HUES6 (cell line): Measurements from ENCODE around the gene TAS2R31.

Experiments used
- H3K27ac ChIP-seq: 2 replicates; pipeline ENCODE4 v1.7.0; 2013; ENCODE audit warnings: low read depth, mild to moderate bottlenecking, low read length, inconsistent platforms
- H3K27me3 ChIP-seq: 2 replicates; pipeline ENCODE4 v1.6.1; 2013; ENCODE audit warnings: low read length; ENCODE audit not compliant: control insufficient read depth, insufficient read depth
- H3K36me3 ChIP-seq: 2 replicates; pipeline ENCODE4 v1.6.1; 2013; ENCODE audit warnings: low read length; ENCODE audit not compliant: control insufficient read depth, insufficient read depth
- H3K4me1 ChIP-seq: 2 replicates; pipeline ENCODE4 v1.6.1; 2013; ENCODE audit warnings: low read length; ENCODE audit not compliant: control insufficient read depth, insufficient read depth
- H3K4me3 ChIP-seq: 2 replicates; pipeline ENCODE4 v1.5.1; 2013; ENCODE audit warnings: low read depth, low read length
- H3K9ac ChIP-seq: one replicate; pipeline ENCODE4 v1.6.1; 2013; ENCODE audit warnings: mild to moderate bottlenecking, low read length
- H3K9me3 ChIP-seq: 2 replicates; pipeline ENCODE4 v1.6.1; 2013; ENCODE audit warnings: low read depth, low read length; ENCODE audit not compliant: control insufficient read depth, insufficient read depth

Gene TAS2R31

DNA sequence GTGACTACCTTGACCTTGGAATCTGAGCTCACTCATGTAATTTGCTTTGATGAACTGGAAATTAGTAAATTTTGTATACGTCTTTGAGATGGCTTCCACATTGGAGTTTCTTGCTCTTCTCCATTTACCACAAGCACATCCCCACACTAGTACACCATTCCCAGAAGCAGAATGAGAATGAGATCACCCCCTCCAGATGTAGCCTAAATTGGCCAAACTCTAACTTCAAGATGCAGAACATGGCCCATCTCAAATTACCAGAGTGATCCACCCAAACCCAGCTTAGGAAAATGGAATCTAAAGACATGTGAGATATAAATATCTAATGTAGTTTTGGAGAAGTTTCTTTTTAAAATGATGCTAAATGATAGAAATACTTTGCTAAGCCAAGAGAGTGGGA is 23.6 kb downstream of the TAS2R31 start:
- H3K4me1 ChIP-seq = no peaks in the 10 kb centered on the region
- H3K27me3 ChIP-seq = no peaks in the 10 kb centered on the region
- H3K27ac ChIP-seq = no peak overlapping the region
- H3K4me3 ChIP-seq = no peak overlapping the region
- no peaks in the 10 kb centered on the region for H3K9me3 ChIP-seq
- H3K9ac ChIP-seq = no peak overlapping the region
- H3K36me3 ChIP-seq = no peaks in the 10 kb centered on the region

GRCh38 chr12:10998204-10998603 is 33.0 kb downstream of the TAS2R31 start, which contains the start of gene TAS2R20:
Gene TAS2R20 (minus strand): TSS chr12:10998304. CDS start chr12:10997875, 429 bp downstream.
- Histone ChIP-seq H3K4me3 (no peak within 1 kb of the TSS), H3K27ac (no peak within 1 kb of the TSS), H3K4me1 (no peaks in the 10 kb centered on the region), H3K36me3 (0 out of 2 replicates have a peak, but pooled peaks cover 3% of the 10 kb centered on the region), H3K27me3 (no peaks in the 10 kb centered on the region), H3K9ac (no peak within 1 kb of the TSS), H3K9me3 (no peaks in the 10 kb centered on the region)

- H3K36me3 ChIP-seq = peaks cover 7% of the 10 kb centered on the region; the same call in 1 of the 2 replicates
- H3K27ac ChIP-seq = no peak overlapping the region
- H3K4me1 ChIP-seq = no peaks in the 10 kb centered on the region
- H3K9me3 ChIP-seq = peaks cover 3% of the 10 kb centered on the region; the same call in 1 of the 2 replicates
- H3K9ac ChIP-seq = no peak overlapping the region
- H3K4me3 ChIP-seq = no peak overlapping the region
- no peaks in the 10 kb centered on the region for H3K27me3 ChIP-seq
Observed at GRCh38 chr12:10994307-10994706, 36.9 kb downstream of the TAS2R31 start.

- Histone ChIP-seq H3K9ac (no peak overlapping the region), H3K4me3 (no peak overlapping the region), H3K36me3 (peaks cover 4% of the 10 kb centered on the region; the same call in 1 of the 2 replicates), H3K27me3 (no peaks in the 10 kb centered on the region), H3K9me3 (peaks cover 3% of the 10 kb centered on the region; the same call in 1 of the 2 replicates), H3K27ac (no peak overlapping the region), H3K4me1 (no peaks in the 10 kb centered on the region)
Observed at GRCh38 chr12:10989107-10989506, 42.1 kb downstream of the TAS2R31 start.

DNA sequence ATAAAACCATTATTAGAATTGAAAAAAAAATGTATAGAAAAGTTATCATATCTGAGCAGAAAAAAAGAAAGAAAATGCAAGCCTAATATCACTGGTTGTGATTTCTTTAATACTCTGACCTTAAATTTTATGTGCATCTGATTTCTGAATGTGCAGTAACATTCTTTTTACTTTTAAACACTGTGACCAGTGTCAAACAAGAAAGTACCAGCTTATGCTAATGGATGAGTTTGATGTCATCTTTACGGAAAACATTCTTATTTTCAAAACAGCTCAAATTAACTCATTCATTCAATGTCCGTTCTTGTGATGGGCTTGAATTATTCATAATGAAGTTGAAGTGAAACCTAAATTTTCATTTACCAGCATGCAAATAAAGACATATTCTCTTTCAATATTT is 44.4 kb downstream of the TAS2R31 start, which contains the start of gene TAS2R50:
TAS2R50 (minus strand) TSS at position 101 of the 400 bp plus-strand sequence; CDS start at position 49, 52 bp downstream.
- H3K36me3 ChIP-seq = peaks cover 3% of the 10 kb centered on the region; the same call in 1 of the 2 replicates
- H3K27me3 ChIP-seq = no peaks in the 10 kb centered on the region

DNA sequence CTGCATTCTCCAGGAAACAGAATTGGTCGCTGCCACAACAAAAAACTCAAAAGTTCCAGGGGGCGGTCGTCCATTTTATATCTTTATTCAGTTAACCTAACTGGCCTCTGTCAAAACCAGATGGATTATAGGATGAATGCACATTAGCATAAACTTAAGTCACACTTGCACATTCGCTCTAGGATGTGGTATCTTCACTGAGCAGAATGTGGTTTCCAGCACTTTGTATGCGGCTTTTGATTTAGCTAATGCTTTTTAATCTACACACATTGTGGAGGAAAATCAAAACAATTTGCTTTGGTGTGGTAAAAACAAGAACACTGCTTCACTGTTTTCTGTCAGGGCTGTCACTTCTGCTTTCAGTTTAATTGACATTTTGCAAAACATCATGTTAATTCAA is 49.0 kb downstream of the TAS2R31 start:
- Histone ChIP-seq H3K9me3 (no peaks in the 10 kb centered on the region), H3K27ac (no peak overlapping the region)

More for the DNA sequence above, 44.4 kb downstream of the TAS2R31 start, which contains the start of gene TAS2R50:
- Histone ChIP-seq H3K27ac (no peak within 1 kb of the TSS), H3K9me3 (peaks cover 3% of the 10 kb centered on the region; the same call in 1 of the 2 replicates), H3K9ac (no peak within 1 kb of the TSS), H3K4me3 (no peak within 1 kb of the TSS), H3K4me1 (no peaks in the 10 kb centered on the region)

More for the DNA sequence above, 49.0 kb downstream of the TAS2R31 start:
- Histone ChIP-seq H3K9ac (no peak overlapping the region), H3K36me3 (no peaks in the 10 kb centered on the region), H3K27me3 (no peaks in the 10 kb centered on the region), H3K4me3 (no peak overlapping the region), H3K4me1 (peaks cover 4% of the 10 kb centered on the region; the same call in 1 of the 2 replicates)
